Right lobe of liver (tissue), 6 donors: ENCODE data around the gene SLC25A48. TPM values are rescaled to one million over a fixed set of nuclear protein-coding genes. Genes with fewer than 3 reads are reported as not detected.

Source experiments
- ATAC-seq, 4 donors: fragments of 200-7000 bp; cut with Tn5 transposase; one replicate each; pipeline ENCODE4 v1.9.1; 2020; ENCODE audit warnings: mild to moderate bottlenecking in 4 of 4, moderate library complexity in 4 of 4
- DNase-seq, 3 donors: peaks; one replicate each; pipeline ENCODE4 v3.0.0-alpha.2; 2020
- H3K27ac ChIP-seq, 3 donors: fragments of 200-600 bp; one replicate each; pipeline ENCODE4 v1.8.0; 2022
- H3K27me3 ChIP-seq, 2 donors: fragments of 200-600 bp; one replicate each; pipeline ENCODE4 v1.8.0; 2022
- H3K36me3 ChIP-seq, 4 donors: fragments of 200-600 bp; sonication (generic) in 1 of 4; one replicate each; pipeline versions ENCODE4 v1.5.1 to v1.8.0; 2017 to 2022; ENCODE audit warnings: control low read depth in 1 of 4
- H3K4me1 ChIP-seq, 4 donors: fragments of 200-600 bp; sonication (generic) in 1 of 4; one replicate each; pipeline versions ENCODE4 v1.5.1 to v1.8.0; 2017 to 2022; ENCODE audit warnings: control low read depth in 1 of 4
- H3K4me3 ChIP-seq, 3 donors: fragments of 200-600 bp; one replicate each; pipeline ENCODE4 v1.8.0; 2022
- H3K9me3 ChIP-seq, 4 donors: fragments of 200-600 bp; sonication (generic) in 1 of 4; one replicate each; pipeline versions ENCODE4 v1.5.1 to v1.8.0; 2017 to 2022; ENCODE audit warnings: control low read depth in 1 of 4
- CTCF ChIP-seq, 4 donors: fragments of 200-600 bp in 3 of 4; fragments of 450-650 bp in 1 of 4; IDR thresholded peaks; one replicate each; pipeline versions ENCODE4 v1.5.1 to v1.8.0; 2016 to 2022; ENCODE audit warnings: antibody characterized with exemption in 4 of 4, mild to moderate bottlenecking in 2 of 4
- POLR2A ChIP-seq: fragments of 450-650 bp; IDR thresholded peaks from one replicate; pipeline ENCODE4 v1.6.1; 2017; ENCODE audit warnings: antibody characterized with exemption, mild to moderate bottlenecking
- WGBS: methylation state at CpG from one replicate; pipeline ENCODE4 v1.1.6; 2018; ENCODE audit warnings: low coverage, low lambda C conversion rate; ENCODE audit not compliant: insufficient coverage; ENCODE audit errors: missing lambda C conversion rate; 5-methylcytosine and 5-hydroxymethylcytosine counted together
- intact Hi-C, 2 donors: fragments of 100-400 bp; cut with DNase I; formaldehyde crosslinking; loops; one replicate each; pipeline versions ENCODE4 v1.11.2 to v1.14.1; 2022
- total RNA-seq, 6 experiments: library from RNA; depleted of rRNA in 2 of 6; stranded (reverse); fragments of >200 nt in 2 of 6; fragmentation: NEBNext Ultra II Directional in 3 of 6; extraction: Animal tissue kit (Norgen Biotek cat#: 25700) in 3 of 6; gene quantifications; one replicate each; pipeline versions ENCODE4 v1.1.0 to v1.2.4, GENCODE V29; 2016 to 2023
- donor health status: DM: no; HTN: yes; CAD: no.
- donor health status: DM: no; HTN: no; CAD: no.
- donor health status: DM: no; HTN: no; CAD: no.
- donor health status: DM: no; HTN: yes; CAD: no.
- donor health status: DM: no; HTN: yes; CAD: no.

Gene SLC25A48
- total RNA-seq, 6 experiments from 2014 or later, result 0.39 to 5.3 (median 0.80) TPM; not detected in 1

DNA sequence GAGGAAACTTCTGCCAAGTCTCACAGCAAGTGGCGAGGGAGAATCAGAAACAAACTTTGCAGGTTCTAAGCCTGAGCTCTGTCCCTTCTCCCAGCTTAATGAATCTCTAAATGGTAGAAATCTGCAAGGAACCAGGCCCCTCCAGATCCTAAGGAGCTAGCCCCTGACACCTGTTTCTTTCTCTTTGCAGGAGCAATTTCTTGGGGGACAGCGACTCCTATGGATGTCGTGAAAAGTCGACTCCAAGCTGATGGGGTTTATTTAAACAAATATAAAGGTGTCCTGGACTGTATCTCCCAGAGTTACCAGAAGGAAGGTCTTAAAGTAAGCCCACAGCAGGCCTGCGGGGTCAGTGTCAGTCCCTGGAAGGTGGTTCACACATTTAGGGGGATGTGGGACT, 39.4 kb downstream of the SLC25A48 start:
- no peak overlapping the region for H3K4me3 ChIP-seq
- no peaks in the 10 kb centered on the region for H3K36me3 ChIP-seq
- peaks cover 0 to 8% (median 0%) of the 10 kb centered on the region in 4 donors for H3K4me1 ChIP-seq
- DNase-seq (no peak), ATAC-seq (no peak)
- H3K9me3 ChIP-seq, result no peaks in the 10 kb centered on the region
- 69% methylated on average over 4 of the region's 5 CpGs for WGBS
- no peak overlapping the region for H3K27ac ChIP-seq
- H3K27me3 ChIP-seq, result no peaks in the 10 kb centered on the region
- TF ChIP-seq CTCF (IDR thresholded peaks at IDR 0.05) (no peak), POLR2A (no peak)
- intact Hi-C loops, result no loop called here

GRCh38 chr5:135874461-135874860, 40.0 kb downstream of the SLC25A48 start:
- 51% methylated on average over 3 of the region's 3 CpGs for WGBS
- ATAC-seq, result no peak
- DNase-seq, result no peak

GRCh38 chr5:135875567-135875966, 41.1 kb downstream of the SLC25A48 start:
- Histone ChIP-seq H3K27ac (no peak overlapping the region), H3K36me3 (no peaks in the 10 kb centered on the region), H3K9me3 (no peaks in the 10 kb centered on the region), H3K4me3 (no peak overlapping the region), H3K27me3 (no peaks in the 10 kb centered on the region), H3K4me1 (no peaks in the 10 kb centered on the region)
- TF ChIP-seq POLR2A, result no peak
- no peak for TF ChIP-seq CTCF (IDR thresholded peaks at IDR 0.05)
- DNase-seq, result no peak
- WGBS, result 75% methylated on average over 3 of the region's 3 CpGs
- intact Hi-C loops, result no loop called here
- no peak for ATAC-seq

More at GRCh38 chr5:135874461-135874860, 40.0 kb downstream of the SLC25A48 start:
- H3K9me3 ChIP-seq, result no peaks in the 10 kb centered on the region
- no peak overlapping the region for H3K27ac ChIP-seq
- H3K4me3 ChIP-seq, result no peak overlapping the region
- TF ChIP-seq POLR2A (no peak), CTCF (IDR thresholded peaks at IDR 0.05) (no peak)
- H3K4me1 ChIP-seq, result peaks cover 0 to 2% (median 0%) of the 10 kb centered on the region in 4 donors
- intact Hi-C loops, result no loop called here
- H3K36me3 ChIP-seq, result no peaks in the 10 kb centered on the region
- H3K27me3 ChIP-seq, result no peaks in the 10 kb centered on the region

- 41% methylated on average over 5 of the region's 5 CpGs for WGBS
- Histone ChIP-seq H3K36me3 (no peaks in the 10 kb centered on the region), H3K9me3 (no peaks in the 10 kb centered on the region), H3K4me1 (no peaks in the 10 kb centered on the region), H3K4me3 (no peak overlapping the region), H3K27ac (no peak overlapping the region), H3K27me3 (no peaks in the 10 kb centered on the region)
- TF ChIP-seq POLR2A, result no peak
- no peak for TF ChIP-seq CTCF (IDR thresholded peaks at IDR 0.05)
- DNase-seq (no peak), ATAC-seq (no peak)
- intact Hi-C loops, result no loop called here
These were observed 41.7 kb downstream of the SLC25A48 start for GRCh38 chr5:135876146-135876545.

DNA sequence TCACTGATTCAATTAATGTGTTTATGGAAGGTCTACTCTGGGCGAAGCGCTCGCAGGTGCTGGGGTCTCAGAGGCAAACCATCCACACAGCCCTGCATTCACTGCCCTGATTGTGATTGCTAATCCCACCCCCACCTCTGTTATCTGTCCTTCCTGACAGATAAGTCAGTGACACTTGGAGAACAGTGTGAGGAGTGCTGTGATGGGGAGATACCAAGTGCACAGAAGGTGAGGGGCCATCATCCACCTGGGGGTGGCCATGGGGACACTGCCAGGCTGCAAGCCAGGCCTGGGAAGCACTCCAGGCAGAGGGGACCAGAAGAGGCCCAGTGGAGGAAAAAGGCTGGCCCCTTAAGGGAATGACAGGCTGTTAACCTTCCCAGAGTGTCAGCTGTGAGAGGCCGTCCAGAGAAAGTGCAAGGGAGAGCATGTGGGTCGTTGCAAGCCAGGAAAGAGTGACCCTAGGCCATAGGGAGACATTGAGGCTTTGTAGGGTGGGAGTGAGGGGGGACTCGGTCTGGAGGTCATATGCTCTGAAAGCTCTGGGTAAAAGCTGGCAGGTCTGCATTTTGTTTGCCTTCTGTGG, 43.2 kb downstream of the SLC25A48 start:
- ATAC-seq (no peak), DNase-seq (no peak)
- WGBS, result 74% methylated on average over 5 of the region's 6 CpGs
- Histone ChIP-seq H3K36me3 (no peaks in the 10 kb centered on the region), H3K27ac (no peak overlapping the region), H3K4me1 (no peaks in the 10 kb centered on the region), H3K4me3 (no peak overlapping the region), H3K9me3 (no peaks in the 10 kb centered on the region), H3K27me3 (no peaks in the 10 kb centered on the region)
- TF ChIP-seq POLR2A (no peak), CTCF (IDR thresholded peaks at IDR 0.05) (no peak)
- intact Hi-C loops, result no loop called here
